ENCODE results near the gene SRMS. TPM values are rescaled to one million over a fixed set of nuclear protein-coding genes. Genes with fewer than 3 reads are reported as not detected.

Gene SRMS
- total RNA-seq, 4 donors from 2014 or later: not detected

GRCh38 chr20:63554361-63555278, 7.1 kb upstream of the SRMS start:
- no peak for TF ChIP-seq CTCF (IDR thresholded peaks at IDR 0.05; ENCODE audit: low read depth)

- no peak for TF ChIP-seq CTCF (IDR thresholded peaks at IDR 0.05; ENCODE audit: low read depth)
Observed at GRCh38 chr20:63553933-63554290, 6.4 kb upstream of the SRMS start, which contains the start of gene FNDC11. TSS of gene FNDC11 (plus strand) at chr20:63554159. CDS start at chr20:63555664, 1,505 bp downstream.

- no peak for TF ChIP-seq CTCF (IDR thresholded peaks at IDR 0.05; ENCODE audit: low read depth)
Observed at GRCh38 chr20:63553251-63553932, 5.8 kb upstream of the SRMS start.

DNA sequence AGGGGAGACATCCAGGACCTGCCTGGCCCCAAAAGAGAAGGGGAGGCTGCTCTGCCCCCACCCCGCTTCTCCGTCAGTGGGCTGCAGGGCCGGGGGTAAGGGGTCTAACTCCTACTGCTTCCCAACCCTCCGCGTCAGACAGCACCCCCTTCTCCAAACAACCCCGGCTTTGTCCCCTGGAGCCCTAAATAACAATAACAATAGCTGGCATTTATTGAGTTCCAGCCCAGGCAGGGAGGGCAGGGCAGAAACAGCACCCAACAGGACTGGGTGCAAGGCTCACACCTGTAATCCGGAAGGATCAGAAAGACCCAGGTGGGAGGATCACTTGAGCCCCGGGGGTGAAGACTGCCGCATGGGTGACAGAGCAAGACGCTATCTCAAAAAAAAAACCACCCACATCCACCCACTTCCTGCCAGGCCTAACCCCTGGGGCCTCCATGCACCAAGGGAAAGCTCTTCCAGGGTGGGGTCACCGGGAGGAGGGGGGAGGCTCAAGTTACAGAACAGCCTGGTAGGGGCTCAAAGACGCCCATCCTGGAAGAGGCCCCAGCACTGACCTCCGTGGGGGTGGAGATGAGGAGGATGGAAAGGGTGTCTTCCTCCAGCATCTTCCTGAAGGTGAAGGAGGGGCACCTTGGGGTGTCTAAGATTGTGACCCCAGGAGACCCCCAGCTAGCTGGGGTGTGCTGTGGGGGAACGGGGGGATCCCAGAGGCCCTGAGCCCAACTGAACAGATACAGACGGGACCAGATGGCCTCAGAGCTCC, 5.1 kb upstream of the SRMS start:
- TF ChIP-seq CTCF (IDR thresholded peaks at IDR 0.05; ENCODE audit: low read depth): no peak

DNA sequence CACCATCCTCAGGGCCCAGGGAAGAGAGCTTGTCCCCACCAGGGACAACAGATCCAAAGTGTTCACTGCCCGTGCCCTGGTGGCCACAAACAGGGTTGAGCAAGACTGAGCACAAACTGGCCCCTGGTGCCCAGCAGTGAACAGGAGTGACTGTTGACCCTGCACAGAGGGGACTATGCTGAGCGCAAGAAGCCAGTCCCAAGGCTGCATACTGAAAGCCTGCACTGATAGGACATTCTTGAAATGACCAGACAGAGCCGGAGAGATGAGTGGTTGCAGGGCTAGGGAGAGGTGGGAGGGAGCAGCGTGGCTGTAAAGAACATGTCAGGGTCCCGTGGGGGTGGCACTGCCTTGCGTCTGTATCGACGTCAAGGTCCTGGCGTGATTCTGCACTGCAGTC, 3.5 kb upstream of the SRMS start:
- TF ChIP-seq CTCF (IDR thresholded peaks at IDR 0.05; ENCODE audit: low read depth): no peak

DNA sequence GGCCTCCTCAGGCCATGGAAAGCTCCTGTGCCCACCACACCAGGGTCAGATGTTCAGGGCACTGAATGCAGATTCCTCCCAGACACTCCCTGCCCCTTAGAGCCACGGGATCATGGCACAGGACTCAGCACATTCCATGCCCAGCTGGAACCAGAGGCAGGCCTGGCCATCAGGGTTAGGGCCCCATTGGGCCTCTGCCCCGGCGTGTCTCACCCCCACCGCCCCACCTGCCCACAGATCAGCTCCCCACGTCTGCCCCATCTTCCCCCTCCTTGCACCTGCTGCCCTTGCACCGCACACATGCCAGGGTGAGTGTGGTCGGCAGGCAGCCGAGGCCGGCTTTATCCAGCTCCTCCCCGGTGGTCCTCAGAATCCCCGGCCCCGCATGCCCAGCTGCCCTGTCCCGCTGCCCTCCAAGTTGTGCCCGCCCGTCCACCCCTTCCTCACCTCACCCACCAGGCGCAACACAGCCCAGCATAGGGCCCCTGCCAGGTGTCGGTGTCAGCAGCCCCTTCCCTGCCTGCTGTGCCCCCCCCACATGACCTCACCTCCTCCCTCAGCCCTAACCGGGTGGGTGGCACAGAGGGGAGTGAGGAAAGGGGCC, 2.2 kb upstream of the SRMS start:
- no peak for TF ChIP-seq CTCF (IDR thresholded peaks at IDR 0.05; ENCODE audit: low read depth)
